Stomach (tissue), 4 donors: ENCODE results near the gene CLCA4.

Experiments
- CTCF ChIP-seq, 7 experiments: fragments of 450-650 bp in 4 of 7; fragments of 200-600 bp in 3 of 7; sonication (generic) in 3 of 7; IDR thresholded peaks; one replicate each; pipeline ENCODE4 v1.5.1; 2016 to 2019; ENCODE audit warnings: antibody characterized with exemption in 7 of 7, control low read depth in 2 of 7, mild to moderate bottlenecking in 1 of 7
- EP300 ChIP-seq: sonication (generic); formaldehyde crosslinking; IDR thresholded peaks from one replicate; pipeline ENCODE4 v1.6.1; 2017; ENCODE audit warnings: antibody characterized with exemption
- POLR2A ChIP-seq, 4 donors: fragments of 450-650 bp; IDR thresholded peaks; one replicate each; pipeline ENCODE4 v1.6.1; 2016; ENCODE audit warnings: antibody characterized with exemption in 4 of 4, control low read depth in 2 of 4, mild to moderate bottlenecking in 1 of 4, moderate library complexity in 1 of 4
- POLR2AphosphoS5 ChIP-seq, 3 donors: sonication (generic); formaldehyde crosslinking; IDR thresholded peaks; one replicate each; pipeline ENCODE4 v1.6.1; 2016; ENCODE audit warnings: antibody characterized with exemption in 3 of 3

DNA sequence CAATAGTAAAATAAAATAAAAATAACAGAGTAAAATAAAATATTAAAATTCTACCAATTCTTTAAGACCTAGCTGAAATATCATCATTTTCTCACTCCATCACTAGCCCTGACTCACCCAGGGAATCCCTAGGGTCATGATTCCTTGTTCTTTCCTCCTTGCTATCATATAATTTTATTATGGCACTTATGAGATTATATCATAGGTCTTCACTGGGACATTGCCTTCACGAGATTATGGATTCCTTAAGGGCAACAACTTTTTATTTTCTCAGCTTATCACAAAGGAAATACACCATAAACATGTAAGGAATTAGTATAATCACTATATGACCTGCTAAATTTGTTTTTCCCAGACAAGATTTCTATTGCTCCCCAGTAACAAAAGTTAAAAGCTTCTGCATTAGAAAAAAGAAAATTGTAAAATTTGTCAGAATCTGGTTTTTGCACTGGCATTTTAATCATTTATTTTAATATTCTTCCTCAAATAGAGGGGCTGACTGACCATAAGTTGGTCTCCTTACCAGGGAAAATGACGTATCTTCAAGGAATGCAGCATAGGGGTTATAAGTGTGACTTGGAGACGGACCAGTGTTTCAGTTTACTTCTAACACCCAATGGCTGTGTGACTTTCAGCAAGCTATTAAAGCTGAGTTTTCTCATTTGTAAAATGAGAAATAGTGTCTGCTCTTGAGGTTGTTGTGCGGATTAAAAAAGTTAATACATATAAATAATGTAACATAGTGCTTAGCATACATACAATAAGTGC lies 8.8 kb upstream of the CLCA4 start:
- TF ChIP-seq EP300 (no peak), POLR2AphosphoS5 (IDR thresholded peaks at IDR 0.05) (no peak), CTCF (IDR thresholded peaks at IDR 0.05) (no peak), POLR2A (IDR thresholded peaks at IDR 0.05) (no peak)
